ENCODE data around the gene ERBB2. TPM values are rescaled to one million over a fixed set of nuclear protein-coding genes. Genes with fewer than 3 reads are reported as not detected.
A peak's percentile ranks its signal among the peaks of the same experiment; 100 is the strongest.

The ERBB2 gene
- total and polyA plus RNA-seq, 2 of the 13 experiments (the other 11 are each of a cell fraction or from before 2014, with no cell fraction given): 57.7 to 64.1 TPM

- no peak; the same call in none of the 2 replicates for TF ChIP-seq HNF1A (IDR thresholded peaks at IDR 0.05; ENCODE audit: low read depth)
- TF ChIP-seq HNF1A (CRISPR knock-in tag; IDR thresholded peaks at IDR 0.05; ENCODE audit: borderline replicate concordance): peak; percentile 58; the same call in 1 of the 2 replicates
- TF ChIP-seq ZNF749 (CRISPR knock-in tag; IDR thresholded peaks at IDR 0.05; ENCODE audit: borderline replicate concordance): no peak
- no peak for TF ChIP-seq AGO2 (optimal IDR thresholded peaks at IDR 0.05; ENCODE audit: low read depth, low read length)
- peak; percentile 62; the same call in 1 of the 2 replicates for TF ChIP-seq ZSCAN20 (CRISPR knock-in tag; IDR thresholded peaks at IDR 0.05; ENCODE audit: borderline replicate concordance)
- no peak for TF ChIP-seq ZNF33A (CRISPR knock-in tag; IDR thresholded peaks at IDR 0.05; ENCODE audit: borderline replicate concordance)
- TF ChIP-seq HES4 (CRISPR knock-in tag; IDR thresholded peaks at IDR 0.05; ENCODE audit: borderline replicate concordance): 0 out of 2 replicates have a peak, but pooled peaks have one; percentile 33
- no peak; the same call in 1 of the 2 replicates for TF ChIP-seq ZNF337 (CRISPR knock-in tag; IDR thresholded peaks at IDR 0.05; ENCODE audit: borderline replicate concordance, low read depth)
- TF ChIP-seq CBX1 (IDR thresholded peaks at IDR 0.05; ENCODE audit: low read depth): no peak
- no peak for TF ChIP-seq TRIM24 (CRISPR knock-in tag; IDR thresholded peaks at IDR 0.05)
- no peak for TF ChIP-seq ZNF775 (CRISPR knock-in tag; IDR thresholded peaks at IDR 0.05; ENCODE audit: borderline replicate concordance)
- TF ChIP-seq ATM (IDR thresholded peaks at IDR 0.05; ENCODE audit: borderline replicate concordance): no peak
- peak; percentile 28; the same call in 1 of the 2 replicates for TF ChIP-seq ZNF792 (CRISPR knock-in tag; IDR thresholded peaks at IDR 0.05)
- no peak for TF ChIP-seq ZNF530 (CRISPR knock-in tag; IDR thresholded peaks at IDR 0.05; ENCODE audit: low read depth)
- TF ChIP-seq ZNF142 (CRISPR knock-in tag; IDR thresholded peaks at IDR 0.05): peak; percentile 49; the same call in 1 of the 2 replicates
- no peak for TF ChIP-seq ZNF343 (CRISPR knock-in tag; IDR thresholded peaks at IDR 0.05)
- TF ChIP-seq TSC22D2 (CRISPR knock-in tag; IDR thresholded peaks at IDR 0.05; ENCODE audit: borderline replicate concordance): no peak
- no peak; the same call in 1 of the 2 replicates for TF ChIP-seq ZNF335 (CRISPR knock-in tag; IDR thresholded peaks at IDR 0.05)
- TF ChIP-seq ZSCAN9 (CRISPR knock-in tag; IDR thresholded peaks at IDR 0.05; ENCODE audit: borderline replicate concordance): no peak
These were observed 12.1 kb upstream of the ERBB2 start, which contains the start of gene PGAP3 (continued) for GRCh38 chr17:39687546-39688474.
